Right ventricle myocardium superior (tissue), 1 donor: ENCODE results near the gene FCER1G. TPM values are rescaled to one million over a fixed set of nuclear protein-coding genes. Genes with fewer than 3 reads are reported as not detected.
"Not testable (repeated sequence)": the region's sequence is repeated elsewhere in the genome, so short reads cannot be mapped to it uniquely, and the experiment has no call there.

Experiments used
- ATAC-seq: fragments of 200-7000 bp; cut with Tn5 transposase; one replicate; pipeline ENCODE4 v1.9.1; 2020; ENCODE audit warnings: mild to moderate bottlenecking; ENCODE audit not compliant: poor library complexity
- DNase-seq: peaks from one replicate; pipeline ENCODE4 v3.0.0-alpha.2; 2020
- intact Hi-C: fragments of 100-400 bp; cut with DNase I; formaldehyde crosslinking; loops from one replicate; pipeline ENCODE4 v1.11.2; 2022
- total RNA-seq: library from RNA; stranded (reverse); fragmentation: NEBNext Ultra II Directional; extraction: Animal tissue kit (Norgen Biotek cat#: 25700); gene quantifications from one replicate; pipeline ENCODE4 v1.2.1, GENCODE V29; 2021
- donor health status: DM: no; HTN: yes; CAD: no; lungs with severe emphysema.

FCER1G gene
- total RNA-seq, 1 donor from 2014 or later, result 21.5 TPM

DNA sequence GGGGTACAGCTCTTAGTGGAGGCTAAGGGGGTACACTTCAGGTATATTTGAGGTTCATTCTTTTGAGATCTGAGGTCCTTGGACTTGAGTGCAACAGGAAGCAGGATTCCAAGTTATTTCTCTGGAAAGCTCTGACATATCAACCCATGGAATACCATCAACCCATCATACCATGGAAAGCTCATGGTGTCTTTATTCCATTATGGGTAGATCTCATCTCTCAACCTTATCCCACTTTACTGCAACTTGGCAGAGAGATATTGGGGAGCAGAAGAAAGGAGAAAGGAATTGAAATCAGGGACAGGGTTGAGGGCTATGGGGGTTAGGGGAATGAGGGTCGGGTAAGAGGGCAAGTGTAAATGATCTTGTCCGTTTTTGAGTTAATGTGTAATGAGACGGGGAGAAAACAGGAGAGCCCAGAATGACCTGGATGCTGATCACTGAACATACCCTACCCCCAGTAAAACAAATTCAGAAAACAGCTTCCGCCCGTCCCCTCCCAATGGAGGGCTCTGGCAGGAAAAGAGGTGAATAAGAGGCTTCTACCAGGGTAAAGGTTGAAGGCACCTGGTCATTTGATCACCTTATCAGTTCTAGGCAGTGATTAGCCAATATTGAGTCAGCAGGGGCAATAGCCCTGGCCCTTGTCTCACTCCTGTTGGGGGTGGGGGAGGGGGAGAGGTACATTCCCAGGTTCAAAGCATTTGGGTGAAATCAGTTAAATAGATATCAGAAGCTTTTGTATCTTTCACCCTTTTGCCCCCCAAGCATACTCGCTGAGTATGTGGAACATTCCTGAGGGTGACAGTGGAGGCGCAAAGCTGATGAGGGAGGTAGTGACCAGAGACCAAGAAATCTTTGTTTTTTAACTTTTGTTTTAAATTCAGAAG lies 9.0 kb downstream of the FCER1G start:
- ATAC-seq (no peak), DNase-seq (no peak)
- intact Hi-C loops, result no loop called here

DNA sequence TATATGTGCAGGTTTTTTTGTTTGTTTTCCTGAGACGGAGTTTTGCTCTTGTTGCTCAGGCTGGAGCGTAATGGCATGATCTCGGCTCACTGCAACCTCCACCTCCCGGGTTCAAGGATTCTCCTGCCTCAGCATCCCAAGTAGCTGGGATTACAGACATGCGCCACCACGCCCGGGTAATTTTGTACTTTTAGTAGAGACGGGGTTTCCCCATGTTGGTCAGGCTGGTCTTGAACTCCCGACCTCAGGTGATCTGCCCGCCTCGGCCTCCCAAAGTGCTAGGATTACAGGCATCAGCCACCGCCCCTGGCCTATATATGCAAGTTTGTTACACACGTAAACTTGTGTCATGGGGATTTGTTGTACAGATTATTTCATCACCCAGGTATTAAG lies 9.6 kb downstream of the FCER1G start:
- intact Hi-C loops, result loop anchor here (5.0 kb wide), 2 partner anchors 83 to 158 kb away; partner anchors contain the start of gene MPZ
- not testable (repeated sequence) for ATAC-seq, DNase-seq

DNA sequence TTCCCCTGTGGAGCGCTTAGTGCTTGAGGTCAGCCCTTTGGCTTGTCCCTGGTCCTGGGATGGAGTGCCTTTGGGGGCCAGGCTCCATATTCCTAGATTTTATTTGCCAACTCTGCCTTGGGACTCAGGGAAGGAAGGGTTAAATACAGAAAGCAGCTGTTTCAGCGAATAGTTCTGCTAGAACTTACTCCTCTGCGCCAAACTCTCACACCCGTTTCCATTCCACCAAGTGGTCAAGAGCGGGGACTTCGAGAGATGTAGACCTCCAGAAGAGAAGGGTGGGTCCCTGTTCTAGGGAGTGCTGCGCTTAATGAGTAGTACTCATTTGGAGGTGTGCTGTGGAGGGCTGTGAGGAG lies 10.1 kb downstream of the FCER1G start:
- DNase-seq, result no peak
- intact Hi-C loops, result loop anchor here (5.0 kb wide), 2 partner anchors 82 to 157 kb away; partner anchors contain the start of gene MPZ
- ATAC-seq, result no peak

DNA sequence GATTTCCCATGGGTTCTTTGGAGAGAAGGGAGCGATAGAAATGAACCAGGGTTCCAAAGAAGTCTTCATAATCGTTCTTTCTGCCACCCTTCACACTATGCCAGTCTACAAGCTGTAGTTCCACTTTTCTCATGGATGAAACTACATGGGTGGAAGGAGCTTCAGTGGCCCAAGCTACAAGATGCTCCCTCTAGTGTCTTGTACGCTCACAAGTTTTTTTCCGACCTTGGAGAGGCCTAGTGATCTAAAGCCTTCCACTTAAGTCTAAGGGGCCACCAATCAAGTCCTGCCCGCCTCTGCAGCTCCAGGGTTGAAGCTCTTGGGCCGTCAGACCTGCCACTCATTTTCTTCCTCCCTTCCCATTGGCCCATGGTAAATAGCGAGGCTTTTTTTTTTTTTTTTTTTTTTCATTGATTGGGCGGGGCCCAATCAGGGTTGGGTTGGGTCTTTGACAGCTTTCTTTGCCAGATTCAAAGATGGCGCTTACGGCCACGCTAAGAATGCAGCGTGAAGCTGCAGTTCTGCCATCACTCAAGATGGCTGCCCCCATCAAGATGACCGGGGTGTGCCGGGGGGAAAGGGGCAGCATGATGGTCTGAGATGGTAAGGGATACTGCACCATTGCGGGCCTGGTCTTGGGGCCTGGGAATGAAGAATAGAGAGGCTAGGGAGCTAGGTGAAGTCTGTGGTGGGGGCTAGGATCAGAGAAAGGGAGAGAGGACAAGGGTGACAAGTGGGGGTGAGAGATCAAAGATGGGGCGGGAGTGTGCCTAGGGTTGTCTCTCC lies 10.6 kb downstream of the FCER1G start, which contains the start of gene TOMM40L:
Gene TOMM40L, plus strand, starts transcription at position 527 of the 786 bp plus-strand sequence. CDS start 430 bp downstream, outside the sequence.
- intact Hi-C loops, result loop anchor here (5.0 kb wide), 2 partner anchors 82 to 157 kb away; partner anchors contain the start of gene MPZ
- ATAC-seq (peak; percentile 95), DNase-seq (peak; percentile 93)

DNA sequence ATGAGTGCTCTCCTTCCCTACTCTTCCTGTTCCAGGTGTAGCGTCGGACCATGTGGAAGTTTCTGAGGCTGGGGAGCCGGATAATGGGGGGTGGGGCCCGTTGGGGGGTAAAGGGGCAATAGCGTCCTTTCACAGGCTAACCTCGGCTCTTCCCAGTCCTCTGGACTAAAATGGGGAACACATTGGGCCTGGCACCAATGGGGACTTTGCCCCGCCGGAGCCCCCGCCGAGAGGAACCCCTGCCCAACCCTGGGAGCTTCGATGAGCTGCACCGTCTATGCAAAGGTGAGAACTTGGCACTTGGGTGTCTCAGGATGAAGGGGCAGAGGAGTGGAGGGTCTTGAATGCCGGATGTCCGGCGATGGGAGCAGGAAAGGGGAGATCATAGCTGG lies 11.2 kb downstream of the FCER1G start:
- intact Hi-C loops, result loop anchor here (5.0 kb wide), 2 partner anchors 81 to 156 kb away; partner anchors contain the start of gene MPZ
- ATAC-seq (peak; percentile 6), DNase-seq (no peak)

DNA sequence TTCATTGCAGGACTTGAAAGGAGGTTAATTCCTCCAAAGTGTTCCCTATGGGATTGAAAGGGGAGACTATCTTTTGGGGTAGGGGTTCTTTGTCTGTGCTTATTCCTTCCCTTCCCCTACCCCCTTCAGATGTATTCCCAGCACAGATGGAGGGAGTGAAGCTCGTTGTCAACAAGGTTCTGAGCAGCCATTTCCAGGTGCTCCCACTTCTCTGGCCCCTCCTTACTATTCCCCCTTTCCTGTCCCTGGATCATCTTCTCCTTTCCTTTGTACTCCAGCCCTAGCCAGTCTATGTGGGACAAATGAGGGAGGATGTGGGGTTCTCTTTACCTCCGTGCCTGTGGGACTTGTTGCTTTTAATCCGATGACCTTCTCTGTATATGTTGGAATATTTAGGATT lies 11.7 kb downstream of the FCER1G start:
- no peak for ATAC-seq
- intact Hi-C loops, result loop anchor here (5.0 kb wide), 2 partner anchors 81 to 156 kb away; partner anchors contain the start of gene MPZ
- DNase-seq, result no peak

DNA sequence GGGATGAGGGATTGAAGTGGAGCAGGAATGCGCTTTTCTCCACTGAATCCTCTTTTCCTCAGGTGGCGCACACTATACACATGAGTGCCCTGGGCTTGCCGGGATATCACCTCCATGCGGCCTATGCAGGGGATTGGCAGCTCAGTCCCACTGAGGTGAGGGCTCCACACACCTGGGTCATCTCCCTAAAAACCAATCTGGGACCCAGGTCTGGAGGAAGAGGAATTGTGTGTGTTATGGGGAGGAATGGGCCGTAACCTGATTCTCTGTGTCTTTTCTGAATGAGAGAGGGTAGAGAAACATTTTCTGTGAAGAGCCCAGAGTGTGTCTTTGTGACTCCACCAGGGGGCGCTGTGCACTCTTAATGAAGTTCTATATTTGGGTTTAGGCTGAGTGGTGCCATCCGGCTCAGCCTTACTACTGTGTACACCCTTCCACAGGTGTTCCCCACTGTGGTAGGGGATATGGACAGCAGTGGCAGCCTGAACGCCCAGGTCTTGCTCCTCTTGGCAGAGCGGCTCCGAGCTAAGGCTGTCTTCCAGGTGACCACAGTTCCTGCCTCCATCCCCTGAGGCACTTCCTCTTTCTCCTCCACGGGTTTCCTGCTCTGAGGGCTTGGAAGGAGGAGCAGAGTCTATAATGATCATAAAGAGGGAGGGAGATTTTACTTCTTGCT lies 12.2 kb downstream of the FCER1G start:
- intact Hi-C loops, result loop anchor here (5.0 kb wide), 2 partner anchors 80 to 155 kb away; partner anchors contain the start of gene MPZ
- DNase-seq (peak; percentile 89), ATAC-seq (peak; percentile 70)

DNA sequence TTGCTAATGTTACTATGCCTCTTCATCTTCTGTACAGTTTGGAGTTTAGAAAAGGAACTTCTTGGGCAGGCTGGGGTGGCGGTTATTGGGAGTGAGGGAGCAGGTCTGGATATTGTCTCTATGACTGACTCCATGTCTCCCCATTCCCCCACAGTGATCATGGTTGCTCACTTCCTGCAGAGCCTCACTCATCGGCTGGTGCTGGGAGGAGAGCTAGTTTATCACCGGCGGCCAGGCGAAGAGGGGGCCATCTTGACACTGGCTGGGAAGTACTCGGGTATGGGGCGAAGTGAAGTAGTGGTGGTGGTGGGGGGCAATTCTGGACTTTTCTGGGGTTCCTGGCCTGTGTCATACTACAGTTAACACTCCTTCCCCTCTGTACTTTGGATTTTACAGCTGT lies 12.9 kb downstream of the FCER1G start:
- intact Hi-C loops, result loop anchor here (5.0 kb wide), 2 partner anchors 79 to 154 kb away; partner anchors contain the start of gene MPZ
- DNase-seq, result no peak
- ATAC-seq, result no peak

DNA sequence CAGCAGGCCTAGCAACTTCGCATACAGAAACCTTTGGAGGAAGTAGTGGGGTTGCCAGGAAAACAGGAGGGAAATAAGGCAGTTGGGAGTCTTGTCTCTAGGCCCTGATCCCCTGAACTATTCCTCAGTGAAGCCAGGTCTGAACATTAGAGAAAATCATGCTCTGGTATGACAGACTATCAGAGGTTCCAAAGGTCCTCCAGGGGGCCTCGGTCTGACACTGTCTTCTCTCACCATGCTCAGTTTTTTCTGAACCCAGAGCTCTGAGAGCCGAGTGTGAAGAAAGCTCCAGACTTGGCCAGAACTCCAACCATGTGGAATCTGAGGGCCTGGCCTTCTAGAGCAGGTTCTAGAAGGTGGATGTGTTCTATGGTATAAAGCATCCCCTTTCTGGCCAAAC lies 14.8 kb downstream of the FCER1G start:
- intact Hi-C loops, result loop anchor here (5.0 kb wide), 3 partner anchors 67 to 152 kb away; partner anchors contain the start of gene MPZ
- no peak for DNase-seq
- no peak for ATAC-seq

DNA sequence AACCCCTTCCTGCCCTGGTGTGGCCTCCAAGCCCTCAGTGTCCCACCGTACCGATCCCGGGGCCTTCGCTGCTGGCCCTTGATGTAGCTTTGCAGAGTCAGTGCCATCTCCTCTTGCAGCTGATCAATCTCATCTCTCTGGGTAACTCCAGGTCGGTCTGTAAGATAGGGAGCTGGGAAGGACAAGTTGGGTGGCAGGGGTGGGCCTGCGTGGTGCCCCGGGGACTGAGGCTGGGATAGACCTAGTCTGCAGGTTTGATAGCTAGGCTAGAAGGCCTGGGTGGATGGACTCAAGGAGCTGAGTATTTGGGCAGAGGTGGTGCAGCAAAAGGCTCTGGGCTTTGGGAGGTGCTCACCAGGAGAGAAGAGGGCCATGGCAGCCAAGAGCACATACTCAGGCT lies 15.7 kb downstream of the FCER1G start:
- ATAC-seq, result no peak
- intact Hi-C loops, result loop anchor here (5.0 kb wide), 1 partner anchor 67 kb away; no protein-coding TSS in a partner anchor
- DNase-seq, result no peak

DNA sequence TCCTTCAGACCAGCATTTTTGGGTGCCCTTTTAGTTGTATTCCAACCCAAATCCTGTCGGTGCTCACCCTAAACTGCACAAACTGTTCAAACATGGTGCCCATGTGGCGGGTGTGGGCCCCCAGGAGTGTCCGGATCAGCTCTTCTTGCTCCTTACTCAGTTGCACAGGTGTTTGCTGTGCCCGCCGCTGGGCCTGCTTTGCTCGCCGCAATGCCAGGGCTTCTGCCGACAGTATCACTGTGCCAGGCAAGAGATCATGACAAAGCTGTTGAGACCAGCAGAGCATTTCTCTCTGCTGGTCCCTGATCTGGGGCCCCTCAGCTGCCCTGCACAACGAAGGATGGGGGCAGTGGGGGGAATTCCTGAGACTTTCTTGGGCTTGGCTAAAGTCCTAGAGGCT lies 18.0 kb downstream of the FCER1G start:
- DNase-seq, result no peak
- ATAC-seq, result no peak
- intact Hi-C loops, result loop anchor here (5.0 kb wide), 1 partner anchor 64 kb away; no protein-coding TSS in a partner anchor

DNA sequence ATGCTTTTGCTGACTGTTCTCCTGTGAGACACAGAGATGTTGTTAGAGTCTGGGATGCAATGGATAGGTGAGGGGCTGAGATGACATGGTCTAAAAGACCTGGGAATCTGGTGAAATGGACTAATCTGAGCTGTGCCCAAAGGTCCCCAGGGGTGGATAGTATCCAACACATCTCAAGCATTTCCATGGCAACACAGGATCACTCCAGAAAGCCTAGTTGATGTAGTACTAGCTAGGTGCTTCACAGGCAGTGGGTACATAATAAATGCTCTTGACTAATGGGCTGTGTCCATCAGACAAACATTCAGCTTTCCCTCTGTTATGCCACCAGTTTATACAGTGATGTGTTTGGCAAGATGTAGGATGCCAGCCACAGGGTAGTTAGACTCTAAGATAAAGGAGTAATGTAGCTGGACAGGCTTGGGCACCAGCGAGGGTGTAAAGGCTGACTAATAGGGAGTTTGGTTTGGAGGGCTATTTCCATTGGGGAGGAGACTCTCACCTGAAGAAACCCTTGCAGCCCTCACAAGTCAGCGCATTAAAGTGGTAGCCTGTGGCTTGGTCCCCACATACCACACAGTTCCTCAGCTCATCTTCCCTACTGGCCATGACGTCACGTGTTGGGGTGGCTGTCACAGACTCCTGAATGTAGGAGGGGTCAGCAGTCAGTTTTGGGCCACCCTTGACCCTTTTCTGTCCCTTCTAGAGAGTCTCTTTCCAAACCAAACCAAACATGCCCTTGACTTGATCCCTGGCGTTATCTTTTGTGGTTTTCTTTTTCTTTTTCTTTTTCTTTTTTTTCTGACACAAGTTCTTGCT lies 21.1 kb downstream of the FCER1G start:
- no peak for DNase-seq
- ATAC-seq, result no peak
- intact Hi-C loops, result no loop called here

DNA sequence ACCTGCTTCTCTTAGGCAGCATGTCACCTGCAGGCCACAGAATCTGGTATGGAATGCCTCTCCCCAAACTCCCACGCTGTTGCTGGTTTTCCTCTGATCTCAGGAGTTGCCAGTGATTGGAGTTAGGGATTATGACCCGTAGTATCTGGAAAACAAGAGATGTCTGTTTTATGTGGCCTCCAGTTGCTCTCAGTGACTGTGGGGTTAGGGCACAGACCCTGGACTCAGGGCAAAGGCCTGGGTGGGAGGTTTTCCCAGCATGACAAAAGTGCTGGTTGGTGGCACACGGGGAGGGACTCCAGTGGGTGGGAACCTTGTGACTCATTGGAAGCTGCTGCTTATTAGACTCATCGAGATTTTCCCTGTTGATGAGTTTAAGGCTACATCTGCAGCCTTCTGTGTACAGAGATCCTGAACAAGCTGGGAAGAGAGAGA lies 23.0 kb downstream of the FCER1G start, which contains the start of gene NR1I3:
Gene NR1I3, minus strand, starts transcription at position 165 of the 435 bp plus-strand sequence. CDS start 1,638 bp downstream, outside the sequence.
- no peak for DNase-seq
- intact Hi-C loops, result no loop called here
- no peak for ATAC-seq

DNA sequence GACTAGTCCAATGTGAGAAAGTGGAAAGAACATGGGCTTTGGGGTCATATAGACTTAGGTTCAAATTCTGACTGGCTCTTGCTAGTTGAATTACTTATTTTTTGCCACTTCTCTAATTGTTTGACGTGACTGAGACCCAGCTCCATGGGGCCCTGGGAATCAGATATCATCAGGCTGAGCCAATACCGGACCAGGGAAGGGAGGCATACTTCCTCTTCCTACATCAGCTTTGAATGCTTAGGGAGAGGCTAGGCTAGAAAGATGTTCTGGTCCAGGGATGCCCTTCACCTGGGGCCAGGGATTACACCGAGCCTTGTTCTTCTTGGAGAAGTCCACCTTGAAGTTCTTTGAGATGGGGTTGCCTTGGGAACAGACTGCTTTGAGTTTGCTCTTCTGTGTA lies 26.6 kb downstream of the FCER1G start:
- no peak for DNase-seq
- no peak for ATAC-seq
- intact Hi-C loops, result no loop called here

DNA sequence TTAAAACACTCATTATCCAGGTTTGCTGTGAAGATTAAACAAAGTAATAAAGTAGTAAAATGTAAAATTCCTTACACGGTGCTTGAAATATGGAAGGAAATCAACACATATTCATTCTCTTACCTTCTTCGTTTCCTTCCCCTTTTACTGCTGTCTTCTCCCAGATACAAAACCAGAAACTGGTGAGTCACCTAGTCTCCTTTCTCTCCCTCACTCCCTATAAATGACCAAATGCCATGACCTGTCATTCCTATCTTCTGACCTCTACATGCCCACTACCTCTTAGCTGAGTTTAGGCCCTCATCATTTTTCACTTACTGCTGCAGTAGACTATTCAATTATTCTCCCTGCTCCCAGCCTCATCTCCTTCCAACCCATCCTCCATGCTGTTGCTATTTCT lies 27.2 kb downstream of the FCER1G start:
- ATAC-seq (no peak), DNase-seq (no peak)
- intact Hi-C loops, result no loop called here

DNA sequence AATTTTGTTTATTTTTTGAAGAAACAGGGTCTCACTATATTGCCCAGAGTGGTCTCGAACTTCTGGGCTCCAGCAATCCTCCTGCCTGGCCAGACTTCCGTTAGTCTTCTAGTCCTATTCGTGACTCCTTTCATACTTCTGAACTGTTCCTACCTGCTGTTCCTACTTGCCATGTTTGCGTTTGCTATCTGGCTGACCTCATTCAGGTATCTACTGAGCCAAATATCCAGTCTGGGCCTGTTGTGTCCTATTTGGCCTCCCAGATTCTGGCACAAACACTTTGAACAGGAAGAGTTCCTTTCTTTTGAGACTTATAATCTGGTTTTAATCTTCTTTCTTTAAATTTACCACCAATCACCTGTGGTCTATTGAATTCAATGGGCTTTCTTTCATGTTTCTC lies 29.8 kb downstream of the FCER1G start:
- intact Hi-C loops, result no loop called here
- ATAC-seq, result no peak
- DNase-seq, result no peak

DNA sequence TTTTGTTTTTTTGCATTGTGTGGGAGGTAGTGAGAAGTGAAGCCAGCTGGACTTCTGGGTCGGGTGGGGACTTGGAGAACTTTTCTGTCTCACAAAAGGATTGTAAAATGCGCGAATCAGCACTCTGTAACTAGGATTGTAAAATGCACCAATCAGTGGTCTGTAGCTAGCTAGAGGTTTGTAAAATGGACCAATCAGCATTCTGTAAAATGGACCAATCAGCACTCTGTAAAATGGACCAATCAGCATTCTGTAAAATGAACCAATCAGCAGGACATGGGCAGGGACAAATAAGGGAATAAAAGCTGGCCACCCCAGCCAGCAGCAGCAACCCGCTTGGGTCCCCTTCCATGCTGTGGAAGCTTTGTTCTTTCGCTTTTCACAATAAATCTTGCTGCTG lies 35.0 kb downstream of the FCER1G start:
- DNase-seq, ATAC-seq, intact Hi-C loops: not testable (repeated sequence)

DNA sequence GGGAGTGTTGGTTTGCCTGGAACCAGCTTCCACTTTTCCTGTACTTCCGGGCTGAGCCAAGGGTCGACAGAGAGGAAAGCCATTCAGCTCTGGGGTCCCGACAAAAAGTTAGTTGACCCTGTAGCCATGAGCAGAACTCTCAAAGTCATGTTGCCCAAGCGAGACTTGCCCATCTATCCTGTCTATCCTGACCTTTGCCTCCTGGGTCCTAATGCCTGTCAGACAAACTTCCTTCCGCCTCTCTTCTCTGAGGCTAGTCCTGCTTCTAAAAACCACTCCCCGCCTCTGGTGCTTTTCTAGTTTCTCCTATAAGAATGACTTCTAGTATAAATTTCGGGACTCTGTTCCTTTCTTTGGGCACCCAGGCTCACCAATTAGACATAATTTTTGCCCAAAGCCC lies 35.7 kb downstream of the FCER1G start:
- no peak for ATAC-seq
- DNase-seq, result no peak
- intact Hi-C loops, result no loop called here
